ENCODE results near the gene SEMA5B. TPM values are rescaled to one million over a fixed set of nuclear protein-coding genes. Genes with fewer than 3 reads are reported as not detected.

SEMA5B gene
- total and polyA plus RNA-seq, 2 of the 4 experiments (the other 2 are of a cell fraction): not detected

DNA sequence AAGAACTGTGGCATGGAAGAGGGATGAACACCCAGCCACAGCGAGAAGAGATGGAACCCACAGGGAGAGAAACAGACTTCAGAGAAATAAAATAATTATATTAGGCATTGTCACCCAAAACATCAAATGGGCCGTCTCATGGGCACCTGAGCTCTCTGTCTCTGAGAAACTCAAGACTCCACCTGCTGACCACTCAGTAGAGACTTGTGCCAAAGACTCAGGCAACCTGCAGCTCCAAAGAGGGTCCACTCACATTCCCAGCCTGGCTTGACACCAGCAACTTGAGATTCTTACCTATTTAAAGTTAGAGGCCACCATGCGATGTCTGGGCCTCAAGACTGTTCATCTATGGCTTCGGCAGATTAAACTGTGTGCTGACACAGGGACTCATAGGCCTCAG lies 12.0 kb downstream of the SEMA5B start:
- Histone ChIP-seq H3K56ac (ENCODE audit: extremely low read depth, insufficient read depth, low read length) (no peak overlapping the region), H3K36me3 (ENCODE audit: control insufficient read depth, insufficient read depth, low read length) (no peaks in the 10 kb centered on the region), H2BK20ac (ENCODE audit: low read depth, low read length) (no peak overlapping the region), H4K5ac (ENCODE audit: low read depth, low read length) (no peak overlapping the region), H4K91ac (ENCODE audit: insufficient read depth, low read depth, low read length) (no peak overlapping the region), H3K9me1 (ENCODE audit: insufficient read depth, low read length) (no peaks in the 10 kb centered on the region), H3K9me3 (ENCODE audit: control insufficient read depth, insufficient read depth, low read length) (no peaks in the 10 kb centered on the region), H2AK9ac (replicated peaks; ENCODE audit: low read depth, low read length, poor library complexity) (no peak overlapping the region), H3K9ac (ENCODE audit: low read depth, low read length) (no peak overlapping the region), H3K4me3 (ENCODE audit: insufficient read depth, low read depth, low read length) (no peak overlapping the region), H2BK15ac (ENCODE audit: low read depth, low read length) (no peak overlapping the region), H3K4me2 (ENCODE audit: low read depth, low read length) (no peak overlapping the region), H3K79me1 (ENCODE audit: low read depth in 1 of 2, low read length in 2 of 2) (no peaks in the 10 kb centered on the region), H4K8ac (ENCODE audit: low read depth in 2 of 2, low read length in 2 of 2) (no peak overlapping the region), H3K4me1 (ENCODE audit: control insufficient read depth, insufficient read depth, low read length) (no peaks in the 10 kb centered on the region), H3K14ac (replicated peaks; ENCODE audit: low read depth, low read length) (no peak overlapping the region), H4K20me1 (ENCODE audit: insufficient read depth, low read length) (no peaks in the 10 kb centered on the region), H3K27me3 (ENCODE audit: control insufficient read depth, insufficient read depth, low read length) (peaks cover 84% of the 10 kb centered on the region), H2BK5ac (ENCODE audit: low read depth, low read length, poor library complexity, severe bottlenecking) (no peak overlapping the region), H2BK120ac (ENCODE audit: low read depth, low read length) (no peak overlapping the region), H3K18ac (ENCODE audit: low read depth, low read length) (no peak overlapping the region), H3K23ac (ENCODE audit: low read depth, low read length) (no peak overlapping the region), H2AFZ (replicated peaks; ENCODE audit: low read length, poor library complexity) (no peak overlapping the region), H3K27ac (ENCODE audit: insufficient read depth, low read length) (no peak overlapping the region), H2AK5ac (ENCODE audit: low read depth, low read length) (no peak overlapping the region), H3K4ac (ENCODE audit: low read depth, low read length) (no peak overlapping the region)
- TF ChIP-seq FOS (IDR thresholded peaks at IDR 0.05; ENCODE audit: low read depth, low read length): no peak
- TF ChIP-seq RCOR1 (IDR thresholded peaks at IDR 0.05; ENCODE audit: insufficient replicate concordance, low read length): no peak
- TF ChIP-seq, protein P1, sequence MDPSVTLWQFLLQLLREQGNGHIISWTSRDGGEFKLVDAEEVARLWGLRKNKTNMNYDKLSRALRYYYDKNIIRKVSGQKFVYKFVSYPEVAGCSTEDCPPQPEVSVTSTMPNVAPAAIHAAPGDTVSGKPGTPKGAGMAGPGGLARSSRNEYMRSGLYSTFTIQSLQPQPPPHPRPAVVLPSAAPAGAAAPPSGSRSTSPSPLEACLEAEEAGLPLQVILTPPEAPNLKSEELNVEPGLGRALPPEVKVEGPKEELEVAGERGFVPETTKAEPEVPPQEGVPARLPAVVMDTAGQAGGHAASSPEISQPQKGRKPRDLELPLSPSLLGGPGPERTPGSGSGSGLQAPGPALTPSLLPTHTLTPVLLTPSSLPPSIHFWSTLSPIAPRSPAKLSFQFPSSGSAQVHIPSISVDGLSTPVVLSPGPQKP (IDR thresholded peaks at IDR 0.05; ENCODE audit: borderline replicate concordance, low read depth, low read length): no peak
- TF ChIP-seq, protein P2, sequence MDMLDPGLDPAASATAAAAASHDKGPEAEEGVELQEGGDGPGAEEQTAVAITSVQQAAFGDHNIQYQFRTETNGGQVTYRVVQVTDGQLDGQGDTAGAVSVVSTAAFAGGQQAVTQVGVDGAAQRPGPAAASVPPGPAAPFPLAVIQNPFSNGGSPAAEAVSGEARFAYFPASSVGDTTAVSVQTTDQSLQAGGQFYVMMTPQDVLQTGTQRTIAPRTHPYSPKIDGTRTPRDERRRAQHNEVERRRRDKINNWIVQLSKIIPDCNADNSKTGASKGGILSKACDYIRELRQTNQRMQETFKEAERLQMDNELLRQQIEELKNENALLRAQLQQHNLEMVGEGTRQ (IDR thresholded peaks at IDR 0.05; ENCODE audit: low read depth, low read length): no peak
- TF ChIP-seq RAD21 (IDR thresholded peaks at IDR 0.05; ENCODE audit: low read length): no peak
- TF ChIP-seq RFX5 (IDR thresholded peaks at IDR 0.05; ENCODE audit: low read depth, low read length): no peak
- no CpG with 5 or more reads among the region's 4 CpGs for WGBS, 2 experiments (ENCODE audit: extremely low coverage in 2 of 2, insufficient read length in 1 of 2)
- DNase-seq (no peak), ATAC-seq (ENCODE audit: low read depth) (no peak)
- intact Hi-C loops (cut with micrococcal nuclease): no loop called here
- in situ Hi-C loops (cut with MboI; ENCODE audit: low sequenced_read_pairs): no loop called here
- ChIA-PET POLR2A (ENCODE audit: unreplicated experiment) (no interaction called here), CTCF (no interaction called here)
- dilution Hi-C loops (cut with HindIII; ENCODE audit: low sequenced_read_pairs, unreplicated experiment): no loop called here
- no TSS peak for BruUV-seq (replicated peaks)

Measured in IMR-90 (cell line).